ENCODE measurements around the gene PLEKHH3.
"Not testable (repeated sequence)": the region's sequence is repeated elsewhere in the genome, so short reads cannot be mapped to it uniquely, and the experiment has no call there.

The PLEKHH3 gene

DNA sequence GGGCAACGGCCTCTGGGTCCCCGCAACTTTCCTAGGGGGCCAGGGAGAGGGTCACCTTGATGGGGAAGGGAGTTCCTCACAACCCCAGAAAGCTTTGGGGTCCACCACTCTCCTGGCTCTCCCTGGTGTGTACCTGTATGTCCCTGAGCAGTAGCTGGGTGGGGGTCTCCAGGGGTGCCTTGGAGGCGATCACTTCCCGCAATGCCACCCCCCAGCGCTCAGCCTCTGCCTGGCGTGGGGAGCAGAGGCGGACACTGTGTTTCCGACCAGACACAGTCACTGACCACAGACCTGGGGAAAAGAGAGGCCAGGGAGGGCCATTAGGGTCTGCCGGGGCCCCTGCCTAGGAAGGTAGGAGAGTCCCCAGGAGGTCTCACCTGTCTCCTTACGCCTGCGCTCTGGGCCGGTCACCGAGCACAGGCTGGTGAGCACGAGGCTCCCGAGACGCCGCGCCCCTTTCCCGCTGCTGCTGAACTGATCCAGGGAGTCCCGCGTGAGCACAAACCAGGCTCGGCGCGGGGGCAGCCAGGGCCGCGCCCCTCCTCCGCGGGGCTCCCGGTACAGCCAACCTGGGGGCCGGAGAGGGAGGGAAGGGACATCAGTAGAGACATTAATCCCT is 3.4 kb downstream of the PLEKHH3 start:
- no peak for FAIRE-seq
- DNase-seq (ENCODE audit: insufficient read length, low spot score): no peak

DNA sequence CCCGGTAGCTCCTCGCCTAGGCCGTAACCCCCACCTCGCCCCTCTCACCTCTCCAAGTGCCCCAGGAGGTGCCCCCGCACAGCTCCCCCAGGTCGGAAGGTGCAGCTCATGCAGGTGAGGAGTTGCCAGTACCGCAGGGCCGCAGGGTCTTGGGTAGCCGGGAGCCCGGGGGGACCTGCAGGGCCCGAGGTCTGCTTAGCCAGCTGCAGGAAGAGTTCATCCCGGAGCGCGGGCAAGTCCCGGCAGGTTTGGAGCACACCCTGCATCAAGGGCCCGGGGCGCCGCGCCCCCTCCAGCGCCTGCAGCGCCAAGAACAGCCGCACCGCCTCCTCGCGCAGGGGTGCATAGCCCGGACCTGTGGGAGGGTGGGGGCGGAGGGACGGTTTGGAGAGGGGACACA is 4.8 kb downstream of the PLEKHH3 start:
- FAIRE-seq (no peak), DNase-seq (ENCODE audit: insufficient read length, low spot score) (no peak)

DNA sequence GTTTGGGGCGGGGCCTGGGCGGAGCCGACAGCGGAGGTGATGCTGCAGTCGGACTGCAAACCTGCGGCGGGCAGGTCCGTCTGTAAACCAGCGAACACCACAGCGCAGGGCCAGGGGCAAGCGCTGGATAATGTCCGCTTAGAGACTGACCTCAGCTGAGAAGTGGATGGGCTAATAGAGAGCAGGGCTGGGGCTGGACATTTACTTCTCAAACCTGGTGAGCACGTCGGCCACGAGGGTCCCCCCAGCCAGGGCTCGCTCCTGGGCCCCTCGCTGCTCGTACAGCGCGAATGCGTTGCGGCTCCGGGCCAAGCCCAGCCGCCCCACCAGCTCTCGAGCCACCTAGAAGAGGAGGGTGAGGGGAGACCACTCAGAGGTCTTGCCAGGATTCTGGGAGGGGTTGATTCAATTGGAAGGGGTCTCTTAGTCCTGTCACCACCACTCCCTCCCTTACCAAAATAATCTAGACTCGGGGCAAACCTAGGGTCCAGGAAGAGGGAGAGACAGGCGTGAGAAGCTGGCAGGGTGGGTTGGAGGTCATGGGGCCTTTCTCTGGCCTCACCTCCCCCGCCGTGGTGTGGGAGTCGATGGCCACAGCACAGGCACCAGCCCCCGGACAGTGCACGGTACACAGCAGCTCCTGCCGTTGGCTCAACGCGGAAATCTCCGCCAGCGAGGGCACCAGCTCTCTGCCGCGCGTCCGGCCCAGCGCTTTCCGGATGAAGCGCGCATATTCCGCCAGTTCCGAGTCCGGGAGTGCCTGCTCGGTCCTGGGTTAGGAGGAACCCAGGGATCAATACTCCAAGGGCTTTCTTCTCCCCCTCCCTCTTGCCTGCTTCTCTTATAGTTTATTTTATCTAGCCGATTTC is 5.8 kb downstream of the PLEKHH3 start:
- no peak for DNase-seq (ENCODE audit: insufficient read length, low spot score)
- FAIRE-seq: no peak

DNA sequence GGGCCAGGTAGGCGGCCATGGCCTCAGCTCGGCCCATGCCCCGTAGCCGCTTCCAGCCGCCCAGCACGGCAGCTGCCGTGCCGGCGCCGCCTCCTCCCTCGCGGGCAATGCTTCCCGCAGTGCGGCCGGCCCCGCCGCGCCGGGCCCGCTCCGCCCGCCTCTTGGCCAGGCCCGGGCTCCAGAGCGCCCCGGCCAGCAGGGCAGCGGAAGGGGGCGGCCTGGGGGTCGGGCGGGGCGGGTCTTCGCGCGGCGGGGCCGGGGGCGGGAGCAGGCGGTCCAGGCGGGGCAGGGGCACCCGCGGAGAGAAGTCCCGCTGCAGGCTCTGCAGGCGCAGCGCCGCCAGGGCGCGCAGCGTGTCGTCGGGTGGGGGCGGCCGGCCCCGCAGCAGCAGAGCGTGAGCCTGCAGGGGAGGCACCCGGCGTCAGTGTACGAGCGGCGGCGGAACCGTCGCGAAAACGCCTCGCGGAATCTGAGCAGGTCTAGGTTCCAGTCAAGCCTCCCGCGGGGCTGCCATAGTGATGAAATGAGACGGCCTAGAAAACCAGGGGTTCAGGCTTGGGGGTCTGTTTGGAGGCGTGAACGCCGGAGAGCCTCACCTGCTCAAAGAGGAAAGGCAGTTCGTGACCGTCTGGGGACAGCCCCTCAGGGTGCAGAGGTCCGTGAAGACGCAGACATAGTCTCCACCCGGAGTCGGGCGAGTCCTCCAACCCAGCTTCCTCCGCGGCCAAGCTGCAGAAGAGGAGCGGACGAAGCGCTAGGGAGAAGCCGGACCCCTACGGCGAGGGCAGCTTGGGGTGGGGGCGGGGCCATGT is 6.6 kb downstream of the PLEKHH3 start:
- no peak for DNase-seq (ENCODE audit: insufficient read length, low spot score)
- no peak for FAIRE-seq

DNA sequence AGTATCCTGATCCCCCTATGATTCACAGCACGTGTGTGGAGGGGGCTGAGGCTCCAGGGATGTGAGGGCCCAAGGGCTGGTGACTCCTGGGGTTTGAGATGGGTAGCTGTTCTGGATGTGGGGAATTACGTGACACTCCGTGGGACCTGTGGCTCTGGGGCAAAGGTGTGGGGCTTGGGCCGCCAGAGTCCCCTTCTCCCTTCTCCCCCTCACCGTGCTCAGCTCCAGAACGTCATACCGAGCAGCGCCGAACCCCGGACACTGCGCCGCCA is 7.2 kb downstream of the PLEKHH3 start:
- DNase-seq (ENCODE audit: insufficient read length, low spot score): no peak
- no peak for FAIRE-seq

DNA sequence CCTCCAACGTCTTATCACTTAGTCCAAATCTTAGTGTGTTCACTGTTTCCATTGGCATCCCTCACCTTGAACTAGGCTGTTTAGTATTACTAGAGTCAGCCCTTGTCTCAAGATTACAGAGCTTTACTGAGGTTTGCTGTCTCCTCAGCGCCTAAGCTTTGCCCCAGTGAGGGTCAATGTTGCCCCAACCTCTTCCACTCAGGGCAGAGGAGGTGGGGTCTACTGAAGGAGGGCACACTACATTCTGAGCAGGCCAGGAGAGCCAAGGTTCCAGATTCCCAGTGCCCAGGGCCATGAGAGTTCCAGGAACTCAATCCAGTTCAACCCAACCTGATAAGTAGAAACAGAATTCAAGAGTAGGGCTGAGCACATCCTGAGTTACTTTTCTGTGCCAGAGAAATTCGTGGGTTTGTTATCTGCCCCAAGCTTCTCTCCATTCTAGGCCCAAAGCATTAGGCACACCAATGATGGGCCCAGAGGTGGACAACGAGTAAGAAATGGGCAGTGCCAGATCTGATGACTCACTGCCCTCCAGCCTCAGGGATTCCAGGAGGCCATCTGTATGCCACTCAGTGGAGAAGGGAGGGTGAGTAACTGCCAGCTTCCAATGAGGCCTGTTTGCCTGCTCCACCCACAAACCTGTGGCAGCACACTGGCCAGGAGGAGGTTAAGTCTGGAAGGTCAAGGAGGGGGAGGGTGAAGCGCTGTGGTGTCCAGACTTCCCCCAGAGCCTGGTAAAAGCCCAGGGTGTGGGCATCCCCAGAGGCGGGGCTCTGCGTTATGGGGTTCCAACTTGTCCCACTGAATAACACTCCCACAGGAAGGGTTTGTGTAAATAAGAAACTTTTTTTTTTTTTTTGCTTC is 9.5 kb downstream of the PLEKHH3 start:
- peak; percentile 96 for DNase-seq (ENCODE audit: insufficient read length, low spot score)
- peak; percentile 99 for FAIRE-seq

DNA sequence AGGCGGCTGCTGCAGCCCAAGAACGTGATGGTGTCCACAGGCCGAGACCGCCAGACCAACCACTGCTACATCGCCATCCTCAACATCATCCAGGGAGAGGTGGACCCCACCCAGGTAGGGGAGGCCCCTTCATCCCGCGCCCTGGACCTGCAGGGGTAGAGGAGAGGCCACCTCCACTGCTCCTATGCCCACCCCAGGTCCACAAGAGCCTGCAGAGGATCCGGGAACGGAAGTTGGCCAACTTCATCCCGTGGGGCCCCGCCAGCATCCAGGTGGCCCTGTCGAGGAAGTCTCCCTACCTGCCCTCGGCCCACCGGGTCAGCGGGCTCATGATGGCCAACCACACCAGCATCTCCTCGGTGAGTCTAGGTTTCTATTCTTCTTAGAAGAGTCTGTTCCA is 10.7 kb downstream of the PLEKHH3 start:
- DNase-seq (ENCODE audit: insufficient read length, low spot score): not testable (repeated sequence)
- peak; percentile 94 for FAIRE-seq

DNA sequence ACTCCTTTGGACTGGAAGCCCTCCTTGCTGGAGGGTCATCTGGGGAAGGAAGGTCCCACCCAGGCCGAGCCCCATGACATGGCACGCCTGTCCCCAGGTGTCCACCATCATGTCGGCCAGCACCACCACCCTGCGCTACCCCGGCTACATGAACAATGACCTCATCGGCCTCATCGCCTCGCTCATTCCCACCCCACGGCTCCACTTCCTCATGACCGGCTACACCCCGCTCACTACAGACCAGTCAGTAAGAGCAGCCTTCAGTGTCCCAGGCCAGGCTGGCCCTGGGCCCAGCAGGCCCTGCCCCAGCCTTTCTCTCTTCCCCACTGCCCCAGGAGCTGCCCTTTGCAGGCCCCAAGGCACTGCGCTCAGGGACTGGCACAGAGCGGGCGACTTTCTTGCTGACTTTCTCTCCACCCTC is 11.2 kb downstream of the PLEKHH3 start:
- FAIRE-seq (peak; percentile 84), DNase-seq (ENCODE audit: insufficient read length, low spot score) (no peak)

DNA sequence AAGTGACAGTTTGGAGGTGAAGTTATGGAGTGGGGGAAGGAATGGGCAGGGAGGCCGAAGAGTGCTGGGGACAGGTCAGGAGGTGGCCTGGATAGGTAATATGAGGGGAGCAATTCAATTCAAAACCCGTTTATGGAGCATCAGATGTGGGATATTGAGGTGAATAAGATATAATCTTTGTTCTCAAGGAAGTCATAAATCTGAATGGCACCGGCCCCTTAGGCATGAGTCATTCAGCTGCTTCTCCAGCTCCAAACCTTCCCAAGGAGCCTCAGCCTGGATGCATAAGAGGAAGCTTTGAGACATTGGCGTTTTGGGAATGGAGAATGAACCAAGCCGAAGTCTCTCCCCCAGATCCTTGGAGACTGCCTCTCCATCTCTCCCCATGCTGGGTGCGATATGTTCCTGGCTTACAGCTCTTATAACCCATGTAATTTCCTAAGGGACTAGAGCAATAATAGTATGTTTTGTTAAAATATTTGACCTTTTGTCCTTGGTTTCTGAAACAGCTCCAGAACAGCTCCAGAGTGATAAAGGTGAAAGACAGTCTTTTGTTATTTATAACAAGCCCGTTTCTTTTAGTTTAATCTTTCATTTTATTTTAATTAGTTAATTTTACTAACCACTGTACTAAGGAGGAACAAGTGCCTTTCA is 16.0 kb downstream of the PLEKHH3 start:
- DNase-seq (ENCODE audit: insufficient read length, low spot score) (peak; percentile 86), FAIRE-seq (no peak)

DNA sequence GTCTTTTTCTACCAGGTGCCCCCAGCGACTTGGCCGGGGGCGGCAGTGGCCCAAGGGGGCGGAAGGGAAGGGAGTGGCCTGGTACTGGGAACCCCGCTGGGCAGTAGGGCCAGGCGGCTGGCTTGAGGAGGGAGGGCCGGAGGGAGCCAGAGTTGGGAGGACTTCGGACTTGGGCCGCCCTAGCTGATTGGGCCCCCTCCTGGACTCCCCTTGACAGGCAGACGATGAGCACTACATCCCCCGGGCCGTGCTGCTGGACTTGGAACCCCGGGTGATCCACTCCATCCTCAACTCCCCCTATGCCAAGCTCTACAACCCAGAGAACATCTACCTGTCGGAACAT is 16.9 kb downstream of the PLEKHH3 start:
- DNase-seq (ENCODE audit: insufficient read length, low spot score): not testable (repeated sequence)
- peak; percentile 82 for FAIRE-seq

DNA sequence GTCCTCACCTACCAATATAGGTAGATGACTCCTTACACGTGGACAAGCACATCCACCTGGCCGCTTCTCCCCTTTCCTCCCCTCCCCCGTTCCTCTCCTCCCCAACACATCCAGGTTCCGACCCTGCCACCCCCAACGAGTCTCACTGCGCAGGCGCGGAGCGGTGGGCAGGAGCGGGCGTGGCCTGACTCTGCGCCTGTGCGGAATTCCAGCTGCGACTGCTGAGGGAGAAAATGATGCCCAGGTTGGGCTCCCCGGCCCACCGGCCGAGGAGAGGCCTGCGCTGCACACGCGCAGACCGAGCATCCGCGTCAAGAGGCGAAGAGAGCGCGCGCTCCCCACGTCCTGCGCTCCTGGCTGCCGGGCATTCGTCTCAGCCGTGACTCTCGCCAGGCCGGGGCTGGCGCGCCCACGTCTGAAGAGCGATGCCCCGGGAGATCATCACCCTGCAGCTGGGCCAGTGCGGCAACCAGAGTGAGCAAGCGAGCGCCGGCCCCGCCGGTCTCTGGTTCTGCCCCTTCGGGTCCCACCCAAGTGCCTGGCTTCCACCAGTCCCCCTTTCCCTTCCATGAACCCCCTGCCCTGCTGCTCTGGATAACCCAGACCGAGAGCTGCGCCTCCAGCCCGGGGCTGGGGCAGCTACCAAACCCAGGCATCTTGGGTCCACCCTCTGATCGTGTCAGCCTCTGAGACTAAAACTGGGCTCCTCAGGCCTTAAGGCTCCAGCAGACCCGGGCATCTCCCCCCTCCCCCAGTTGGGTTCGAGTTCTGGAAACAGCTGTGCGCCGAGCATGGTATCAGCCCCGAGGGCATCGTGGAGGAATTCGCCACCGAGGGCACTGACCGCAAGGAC is 17.5 kb downstream of the PLEKHH3 start, which contains the start of gene TUBG2:
Gene TUBG2 (plus strand): TSS at position 206 of the 853 bp plus-strand sequence. CDS start 220 bp downstream, at position 426.
- DNase-seq (ENCODE audit: insufficient read length, low spot score) (peak; percentile 99), FAIRE-seq (peak; percentile 96)

DNA sequence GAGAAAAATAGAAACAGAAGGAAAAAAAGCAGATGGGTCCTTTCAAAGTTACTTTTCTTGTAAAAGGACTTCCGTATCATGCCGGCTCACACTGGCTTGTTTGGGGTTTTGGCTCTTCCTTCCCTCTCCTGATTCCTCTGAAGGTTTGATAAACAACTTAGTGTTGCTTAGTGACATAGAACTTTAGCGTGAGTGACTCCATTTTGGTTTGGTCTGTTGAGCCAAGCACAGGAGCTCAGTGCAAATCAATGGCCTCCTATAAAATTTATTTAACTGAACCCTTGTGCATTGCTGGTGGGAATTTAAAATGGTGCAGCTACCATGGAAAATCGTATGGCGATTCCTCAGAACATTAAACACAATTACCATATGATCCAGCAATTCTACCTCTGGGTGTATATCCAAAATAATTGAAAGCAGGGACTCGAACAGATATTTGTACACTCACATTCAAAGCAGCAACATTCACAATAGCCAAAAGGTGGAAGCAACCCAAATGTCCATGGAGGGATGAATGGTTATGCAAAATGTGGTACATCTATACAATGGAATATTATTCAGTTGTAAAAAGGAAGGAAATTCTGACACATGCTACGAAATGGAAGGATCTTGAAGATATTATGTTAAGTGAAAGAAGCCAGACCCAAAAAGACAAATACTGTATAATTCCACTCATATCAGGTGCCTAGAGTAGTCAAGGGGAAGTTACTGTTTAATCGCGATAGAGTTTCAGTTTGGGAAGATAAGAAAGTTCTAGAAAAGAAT is 18.8 kb downstream of the PLEKHH3 start:
- FAIRE-seq: no peak
- DNase-seq (ENCODE audit: insufficient read length, low spot score): no peak

DNA sequence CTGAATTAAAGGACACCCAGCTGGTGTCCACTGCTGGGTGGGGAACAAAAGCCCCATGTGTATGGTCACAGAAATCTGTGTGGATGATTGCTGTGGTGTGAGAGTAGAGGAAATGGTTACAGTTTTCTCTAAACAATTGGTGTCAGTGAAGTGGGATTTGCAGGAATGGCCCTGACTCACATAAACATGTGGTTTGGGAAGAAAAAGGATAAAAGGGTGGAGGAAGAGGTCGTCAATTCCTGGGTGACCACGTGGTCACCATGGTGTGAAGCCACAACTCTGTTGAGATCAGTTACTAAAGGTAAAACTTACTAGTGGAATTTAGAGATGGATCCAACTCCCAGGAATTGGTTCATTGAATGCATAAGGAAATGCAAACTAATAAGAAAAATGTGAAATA is 21.3 kb downstream of the PLEKHH3 start:
- FAIRE-seq: no peak
- no peak for DNase-seq (ENCODE audit: insufficient read length, low spot score)

DNA sequence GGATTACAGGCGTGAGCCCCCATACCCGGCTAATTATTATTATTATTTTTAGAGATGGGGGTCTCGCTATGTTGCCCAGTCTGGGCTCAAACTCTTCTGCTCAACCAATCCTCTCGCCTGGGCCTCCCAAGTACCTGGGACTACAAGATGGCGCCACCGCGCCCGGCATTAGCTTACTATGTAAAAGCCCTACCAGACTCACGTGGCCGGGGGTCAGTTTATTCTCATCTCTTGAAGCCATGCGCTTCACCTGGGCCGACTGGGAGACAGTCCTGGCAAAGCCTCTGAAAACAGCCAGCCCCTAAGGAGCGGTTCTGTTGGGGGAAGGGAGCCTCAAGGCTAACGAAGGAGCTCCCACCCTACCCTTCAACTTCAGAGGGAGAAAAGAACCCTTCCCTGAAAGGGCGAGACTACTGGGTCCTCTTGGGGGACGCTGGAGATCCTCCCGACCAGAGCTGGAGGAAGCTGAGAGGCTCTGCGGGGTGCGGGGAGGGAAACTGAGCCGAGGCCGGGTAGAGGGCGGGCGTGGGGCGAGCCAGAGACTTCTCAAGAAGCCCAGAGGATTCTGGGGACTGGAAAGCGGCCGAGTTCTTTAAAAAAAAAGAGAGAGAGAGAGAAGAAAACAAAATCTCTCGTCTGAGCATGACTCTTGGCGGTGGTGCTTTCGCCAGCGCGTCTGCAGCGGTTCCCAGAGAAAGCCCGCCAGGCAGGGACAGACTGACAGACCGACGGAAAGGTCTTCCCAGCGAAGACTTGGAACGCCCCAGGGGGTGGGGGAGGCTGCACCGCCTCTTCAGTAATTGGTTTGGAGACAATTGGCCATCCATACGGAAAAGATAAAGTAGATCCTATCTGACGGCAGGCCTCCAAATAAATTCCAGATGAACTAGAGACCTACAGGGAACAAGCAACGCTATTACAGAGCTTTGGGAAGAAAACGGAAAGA is 23.3 kb downstream of the PLEKHH3 start:
- DNase-seq (ENCODE audit: insufficient read length, low spot score) (no peak), FAIRE-seq (no peak)

DNA sequence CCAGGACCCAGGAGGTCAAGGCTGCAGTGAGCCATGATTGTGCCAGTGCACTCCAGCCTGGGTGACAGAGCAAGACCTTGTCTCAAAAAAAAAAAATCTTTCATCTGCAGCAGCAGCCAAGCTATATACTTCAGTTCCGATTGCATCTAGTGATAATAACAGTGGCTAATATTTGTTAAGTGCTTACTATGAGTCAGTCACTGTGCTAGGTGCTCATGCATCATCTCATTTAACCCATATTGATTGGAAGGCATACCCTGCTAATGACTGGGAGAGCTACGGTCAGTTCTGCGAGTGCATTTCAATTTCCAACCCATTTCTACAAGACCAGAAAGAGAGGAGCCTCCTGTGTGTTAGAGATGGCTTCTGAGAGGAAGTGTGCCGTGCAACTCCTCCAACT is 25.4 kb downstream of the PLEKHH3 start:
- DNase-seq (ENCODE audit: insufficient read length, low spot score) (no peak), FAIRE-seq (no peak)

DNA sequence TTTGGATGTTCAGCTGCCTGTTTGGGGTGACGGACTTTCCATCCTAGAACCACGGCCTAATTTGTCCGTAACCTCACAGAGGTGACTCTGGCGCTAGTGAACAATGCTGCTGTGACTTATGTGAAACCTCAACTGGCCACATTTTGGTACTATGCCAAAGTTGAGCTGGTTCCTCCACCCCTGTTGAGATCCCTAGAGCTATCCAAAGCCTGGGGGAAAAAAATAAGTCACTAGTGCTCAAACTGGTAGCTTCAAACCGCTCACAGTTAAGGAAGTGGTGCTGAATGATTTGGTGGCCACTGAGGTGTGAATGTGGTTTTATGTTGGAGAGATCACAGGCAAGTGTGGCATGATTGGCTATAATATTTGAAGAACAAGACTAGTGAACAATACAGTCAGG is 29.0 kb downstream of the PLEKHH3 start:
- no peak for FAIRE-seq

DNA sequence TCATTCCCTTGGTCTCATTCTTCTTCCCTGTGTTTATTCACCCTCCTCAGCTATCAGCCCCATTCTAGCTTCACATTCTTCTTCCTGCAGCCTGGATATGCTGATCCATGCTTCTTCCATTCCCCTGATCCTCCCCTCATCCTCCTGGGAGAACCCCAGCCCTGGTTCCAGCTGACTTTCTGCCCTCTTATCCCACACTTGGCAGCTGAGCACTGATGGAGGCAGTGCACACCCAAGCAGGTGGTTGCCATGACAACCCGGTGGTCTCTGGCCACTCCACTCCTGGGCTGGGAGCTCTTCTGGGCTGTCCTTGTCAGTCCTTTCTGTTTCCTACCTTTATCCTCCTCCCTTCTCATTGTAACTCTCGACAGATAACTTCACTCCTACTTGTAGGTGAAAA is 34.5 kb downstream of the PLEKHH3 start:
- FAIRE-seq (no peak), DNase-seq (ENCODE audit: insufficient read length, low spot score) (no peak)

More for the DNA sequence above, 29.0 kb downstream of the PLEKHH3 start:
- DNase-seq (ENCODE audit: insufficient read length, low spot score): no peak
